GM18861 (cell line): Measurements from ENCODE around the gene HCAR3.
"Not testable (repeated sequence)": the region's sequence is repeated elsewhere in the genome, so short reads cannot be mapped to it uniquely, and the experiment has no call there.

Experiments used
- ATAC-seq: cut with Tn5 transposase; IDR thresholded peaks from one replicate; pipeline ENCODE4 v1.9.1; 2021; ENCODE audit not compliant: unreplicated experiment

The HCAR3 gene

GRCh38 chr12:122716658-122717057, at the start of gene HCAR3:
TSS of gene HCAR3 (minus strand) at chr12:122716811. CDS start at chr12:122716737, 74 bp downstream.
- ATAC-seq: not testable (repeated sequence)

DNA sequence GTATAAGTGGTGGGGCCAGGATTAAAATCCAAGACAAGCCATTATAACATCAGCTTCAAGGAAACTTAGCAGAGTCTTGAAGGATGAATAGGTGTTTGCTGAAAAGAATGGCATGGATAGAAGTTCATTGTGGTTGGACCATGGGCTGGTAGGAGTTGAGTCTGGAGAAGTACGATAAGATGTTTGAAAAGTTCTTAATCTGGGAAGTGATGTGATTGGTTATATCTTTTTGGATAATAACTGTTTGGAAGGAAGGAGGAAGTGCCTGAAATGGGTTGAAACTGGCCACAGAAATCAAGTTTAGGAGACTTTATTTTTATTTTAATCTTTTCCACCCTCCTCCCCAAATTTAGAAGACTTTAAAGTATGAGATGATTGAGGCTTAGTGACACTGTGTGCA, 41.0 kb upstream of the HCAR3 start:
- no peak for ATAC-seq

GRCh38 chr12:122754790-122755189, 38.2 kb upstream of the HCAR3 start:
- no peak for ATAC-seq

DNA sequence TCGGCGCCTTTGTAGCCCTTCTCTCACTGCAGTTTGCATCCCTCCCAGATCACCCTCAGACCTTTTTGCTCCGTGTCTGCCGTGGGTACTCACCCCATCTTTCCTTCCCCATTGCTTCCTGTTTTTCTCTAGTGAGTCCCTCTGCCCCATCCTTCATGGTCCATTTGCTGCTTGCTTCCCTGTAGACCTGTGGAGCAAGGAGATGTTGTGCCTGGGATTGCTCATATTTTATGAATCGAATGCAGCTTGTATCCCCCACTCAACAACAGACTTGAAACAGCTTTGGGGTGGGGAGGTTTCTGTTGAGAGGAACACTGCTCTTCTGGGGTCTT, 36.7 kb upstream of the HCAR3 start:
- ATAC-seq: no peak

DNA sequence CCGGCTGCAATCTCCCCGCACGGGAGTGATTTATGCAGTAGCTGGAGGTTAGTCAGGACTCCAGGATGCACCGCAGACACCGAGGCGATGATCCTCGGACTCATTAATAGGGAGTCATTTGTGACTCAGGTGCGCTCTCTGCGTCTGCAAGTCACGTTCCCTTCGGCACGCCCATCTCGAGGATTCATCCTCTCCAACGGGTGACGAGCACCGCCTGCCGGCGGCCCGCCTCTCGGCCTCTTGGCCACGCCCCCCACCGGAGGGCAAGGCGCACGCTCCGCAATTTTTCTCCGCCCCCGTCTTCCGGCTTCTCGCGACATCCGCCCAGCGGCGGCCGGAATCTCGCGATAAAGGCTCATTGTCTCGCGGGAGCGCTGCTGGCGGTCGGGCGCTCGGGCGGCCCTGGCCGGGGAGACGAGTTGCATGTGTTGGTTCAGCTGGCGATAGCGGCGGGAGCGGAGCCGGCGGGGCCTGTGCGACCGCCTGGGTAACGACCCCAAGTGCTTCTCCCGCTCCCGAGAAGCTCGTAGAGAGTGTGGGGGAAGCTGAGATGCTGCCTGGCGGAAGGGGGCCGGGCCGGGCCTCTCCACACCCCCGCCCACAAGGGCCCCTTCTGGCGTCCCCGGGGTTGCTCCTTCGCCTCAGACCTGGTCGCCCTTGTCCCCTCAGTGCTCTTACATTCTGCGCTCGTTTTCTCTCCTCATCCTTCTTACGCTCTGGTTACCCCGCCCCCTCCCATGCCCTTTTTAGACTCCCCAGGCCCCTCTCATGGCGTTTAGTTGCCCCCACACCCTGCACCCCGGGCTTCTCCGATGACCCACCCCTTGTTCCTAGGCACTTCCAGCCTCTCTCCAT, 36.1 kb upstream of the HCAR3 start, which contains the start of gene DENR:
DENR (plus strand) TSS at position 361 of the 855 bp plus-strand sequence. CDS start 878 bp downstream, outside the sequence.
- peak; percentile 93 for ATAC-seq

DNA sequence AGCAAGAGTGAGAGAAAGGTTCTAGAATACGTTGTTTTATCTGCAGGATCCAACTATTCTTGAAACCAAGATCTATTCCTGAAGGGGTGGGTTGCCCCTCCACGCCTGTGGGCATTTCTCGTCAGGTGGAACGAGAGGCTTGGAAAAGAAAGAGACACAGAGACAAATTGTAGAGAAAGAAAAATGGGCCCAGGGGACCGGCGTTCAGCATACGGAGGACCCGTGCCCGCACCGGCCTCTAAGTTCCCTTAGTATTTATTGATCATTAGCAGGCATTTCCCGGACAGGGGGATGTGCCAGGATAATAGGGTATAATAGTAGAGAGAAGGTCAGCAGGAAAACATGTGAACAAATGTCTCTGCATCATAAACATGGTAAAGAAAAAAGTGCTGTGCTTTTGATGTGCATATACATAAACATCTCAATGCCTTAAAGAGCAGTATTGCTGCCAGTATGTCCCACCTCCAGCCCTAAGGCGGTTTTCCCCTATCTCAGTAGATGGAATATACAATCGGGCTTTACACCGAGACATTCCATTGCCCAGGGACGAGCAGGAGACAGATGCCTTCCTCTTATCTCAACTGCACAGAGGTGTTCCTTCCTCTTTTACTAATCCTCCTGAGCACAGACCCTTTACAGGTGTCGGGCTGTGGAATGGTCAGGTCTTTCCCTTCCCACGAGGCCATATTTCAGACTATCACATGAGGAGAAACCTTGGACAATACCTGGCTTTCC, 34.3 kb upstream of the HCAR3 start:
- ATAC-seq: not testable (repeated sequence)

- no peak for ATAC-seq
These were observed 33.1 kb upstream of the HCAR3 start for GRCh38 chr12:122749569-122750332.

DNA sequence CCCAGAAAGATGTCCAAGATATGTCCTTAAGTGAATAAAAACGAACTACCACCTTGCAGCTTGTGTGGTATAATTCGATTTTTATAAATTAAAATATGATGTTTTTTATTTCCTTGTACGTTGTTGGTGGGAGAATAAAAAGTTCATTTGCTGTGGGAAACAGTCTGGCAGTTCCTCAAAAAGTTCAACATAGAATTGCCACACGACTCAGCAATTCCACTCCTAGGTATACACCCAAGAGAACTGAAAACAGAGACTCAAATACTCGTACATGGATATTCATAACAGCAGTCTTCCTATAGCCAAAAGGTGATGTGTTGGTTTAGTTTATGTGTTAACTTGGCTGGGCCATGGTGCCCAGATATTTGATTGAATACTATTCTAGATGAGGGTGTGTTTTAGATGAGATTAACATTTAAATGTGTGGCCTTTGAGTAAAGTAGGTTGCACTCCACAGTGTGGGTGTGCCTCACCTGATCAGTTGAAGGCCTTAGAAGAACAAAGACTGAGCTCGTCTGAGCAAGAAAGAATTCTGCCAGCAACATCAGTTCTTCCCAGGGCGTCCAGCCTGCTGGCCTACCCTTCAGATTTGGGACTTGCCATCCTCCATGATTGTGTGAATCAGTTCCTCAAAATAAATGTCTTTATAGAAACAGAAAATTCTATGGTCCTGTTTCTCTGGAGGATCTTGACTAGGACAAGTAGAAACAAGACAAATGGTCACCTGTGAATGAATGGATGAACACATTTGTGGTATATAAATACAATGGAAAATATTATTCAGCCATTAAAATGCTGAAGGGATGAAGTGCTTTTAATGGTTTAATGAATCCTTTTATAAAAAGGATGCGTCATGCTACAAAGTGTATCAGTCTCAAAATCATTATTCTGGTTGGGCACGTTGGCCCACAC, 30.9 kb upstream of the HCAR3 start:
- no peak for ATAC-seq

- no peak for ATAC-seq
These were observed 27.4 kb upstream of the HCAR3 start for GRCh38 chr12:122743895-122744525.

DNA sequence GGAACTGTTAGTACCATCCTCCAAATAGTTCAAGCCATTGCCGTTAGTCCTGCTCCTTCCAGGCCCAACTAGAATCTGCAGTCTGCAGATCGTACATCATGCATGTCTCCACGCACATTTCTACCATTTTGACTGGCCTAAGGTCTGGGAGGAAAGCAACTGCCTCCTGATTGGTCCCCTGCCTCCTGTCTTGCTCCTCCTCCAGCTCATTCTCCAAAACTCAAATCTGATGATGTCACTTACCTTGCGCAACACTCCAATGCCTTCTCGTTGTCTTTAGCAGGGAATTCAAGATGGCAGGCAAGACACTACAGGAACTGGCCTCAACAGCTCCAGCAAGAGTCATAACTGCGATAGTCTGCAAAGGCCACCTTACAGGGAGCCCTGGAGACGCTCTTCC, 23.7 kb upstream of the HCAR3 start:
- ATAC-seq: no peak

GRCh38 chr12:122738571-122738970, 22.0 kb upstream of the HCAR3 start:
- ATAC-seq: no peak

GRCh38 chr12:122732611-122733010, 16.0 kb upstream of the HCAR3 start:
- ATAC-seq: no peak

DNA sequence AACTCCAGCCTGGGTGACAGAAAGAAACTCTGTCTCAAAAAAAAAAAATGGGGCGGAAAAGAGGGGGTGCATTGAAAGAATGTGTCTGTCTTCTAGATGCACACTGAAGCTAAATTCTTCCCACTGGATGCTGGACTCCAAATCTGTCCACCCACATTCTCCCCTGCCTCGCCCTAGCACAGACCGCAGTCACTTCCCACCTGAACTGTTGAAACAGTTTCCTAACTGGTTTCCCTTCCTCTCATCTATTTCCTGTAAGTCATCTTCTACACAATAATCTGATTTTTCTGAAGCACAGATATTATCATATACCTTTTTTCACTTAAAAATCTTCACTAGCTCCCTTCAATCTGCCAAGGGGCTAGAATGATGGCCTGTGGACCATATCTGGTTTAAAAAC, 15.6 kb upstream of the HCAR3 start:
- no peak for ATAC-seq

DNA sequence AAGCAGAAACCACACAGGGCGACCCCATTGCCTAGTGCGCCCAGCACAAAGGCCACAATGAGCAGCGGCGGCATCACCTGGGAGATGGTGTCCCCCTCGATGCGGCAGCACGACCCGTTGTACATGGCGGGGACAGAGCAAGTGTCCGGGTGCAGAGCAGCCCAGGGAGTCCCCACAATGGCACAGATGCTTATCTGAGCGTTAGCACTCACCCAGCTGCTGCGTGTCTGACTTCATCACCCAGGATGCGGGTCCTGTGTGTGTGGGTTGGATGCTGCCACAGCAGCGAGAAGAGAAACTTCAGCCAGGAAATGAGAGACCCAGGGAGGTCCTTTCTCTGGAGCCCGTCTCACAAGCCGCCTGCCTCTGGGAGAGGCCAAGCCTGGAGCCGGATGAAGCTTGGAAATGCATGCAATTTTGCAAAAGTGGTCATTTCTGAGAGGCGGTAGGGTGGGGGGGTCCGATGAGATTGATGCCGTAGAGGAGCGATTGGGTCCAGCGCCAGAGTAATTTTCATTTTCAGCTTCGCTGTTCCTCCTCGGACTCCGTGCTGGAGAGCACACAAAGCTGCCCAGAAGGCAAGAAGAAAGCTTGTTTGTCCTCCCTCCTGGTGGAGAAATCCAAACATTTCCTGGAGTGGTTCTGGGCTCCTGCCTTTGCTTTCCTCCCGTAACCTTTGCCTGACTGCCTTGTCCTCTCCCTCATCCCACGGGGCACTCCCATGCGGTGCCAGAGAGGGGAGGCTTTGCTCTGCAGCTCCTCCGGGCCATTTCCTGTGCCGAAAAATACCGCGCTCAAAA, 13.8 kb upstream of the HCAR3 start, which contains the start of gene HCAR1:
HCAR1 (minus strand) TSS at position 630 of the 800 bp plus-strand sequence; CDS start at position 125, 505 bp downstream.
- ATAC-seq: no peak

DNA sequence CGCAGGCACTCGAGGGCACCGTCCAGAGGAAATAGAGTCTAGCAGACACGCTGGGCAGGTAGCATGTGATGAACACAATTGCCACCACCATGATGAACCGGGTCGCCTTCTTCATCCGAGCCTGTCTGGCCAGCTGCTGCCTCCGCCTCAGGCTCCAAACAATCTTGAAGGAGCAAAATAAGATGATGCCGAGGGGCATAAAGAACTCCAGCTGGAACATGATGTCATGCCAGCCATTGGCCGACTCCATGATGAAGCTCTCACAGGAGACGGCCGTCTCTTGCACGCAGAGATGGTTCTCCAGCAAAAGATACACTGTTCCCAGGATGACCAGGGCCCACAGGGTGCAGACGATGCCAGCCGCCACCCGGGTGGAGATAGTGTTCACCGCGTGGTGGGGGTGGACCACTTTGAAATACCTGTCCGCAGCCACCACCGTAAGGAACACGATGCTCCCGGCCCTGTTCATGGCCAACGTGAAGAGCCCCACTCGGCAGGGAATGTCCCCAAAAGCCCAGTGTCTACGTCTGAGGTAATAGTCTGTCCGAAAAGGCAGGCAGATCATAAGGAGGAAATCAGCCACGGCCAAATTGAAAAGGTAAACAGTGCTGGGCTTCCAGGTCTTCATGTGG, 13.1 kb upstream of the HCAR3 start:
- no peak for ATAC-seq

- no peak for ATAC-seq
These were observed 9.5 kb upstream of the HCAR3 start for GRCh38 chr12:122726080-122726558.

DNA sequence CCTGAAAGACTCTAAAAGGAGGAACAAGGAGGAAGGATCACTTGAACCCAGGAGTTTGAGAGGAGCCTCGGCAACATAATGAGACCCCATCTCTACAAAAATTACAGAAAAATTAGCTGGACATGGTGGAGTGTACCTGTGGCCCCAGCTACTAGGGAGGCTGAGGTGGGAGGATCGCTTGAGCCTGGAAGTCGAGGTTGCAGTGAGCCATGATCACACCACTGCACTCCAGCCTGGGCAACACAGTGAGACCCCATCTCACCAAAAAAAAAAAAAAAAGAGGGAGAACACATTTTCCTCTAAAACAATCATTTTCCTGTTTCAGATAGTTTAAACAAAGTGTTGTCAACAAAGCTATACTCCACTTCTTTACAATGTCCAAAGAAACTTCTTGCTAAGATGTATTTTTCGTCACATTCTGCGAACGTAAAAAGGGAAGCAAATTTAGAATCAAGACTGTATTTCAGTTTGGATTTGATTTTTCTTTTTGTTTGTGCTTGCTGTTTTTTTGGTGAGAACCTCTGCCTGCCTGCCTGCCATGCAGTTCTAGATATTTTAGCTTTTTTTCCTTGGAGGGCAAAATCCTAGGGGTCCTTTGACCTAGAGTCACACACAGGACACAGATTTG, 9.0 kb upstream of the HCAR3 start:
- no peak for ATAC-seq
